Endothelial cell of hepatic sinusoid (primary cell): ENCODE results near the gene RTN4IP1.
"Not testable (repeated sequence)": the region's sequence is repeated elsewhere in the genome, so short reads cannot be mapped to it uniquely, and the experiment has no call there.

Experiments used
- in situ Hi-C: cut with HindIII; loops from 2 replicates; pipeline ENCODE4 v1.10.0; 2017; ENCODE audit warnings: low sequenced_read_pairs

RTN4IP1 gene

DNA sequence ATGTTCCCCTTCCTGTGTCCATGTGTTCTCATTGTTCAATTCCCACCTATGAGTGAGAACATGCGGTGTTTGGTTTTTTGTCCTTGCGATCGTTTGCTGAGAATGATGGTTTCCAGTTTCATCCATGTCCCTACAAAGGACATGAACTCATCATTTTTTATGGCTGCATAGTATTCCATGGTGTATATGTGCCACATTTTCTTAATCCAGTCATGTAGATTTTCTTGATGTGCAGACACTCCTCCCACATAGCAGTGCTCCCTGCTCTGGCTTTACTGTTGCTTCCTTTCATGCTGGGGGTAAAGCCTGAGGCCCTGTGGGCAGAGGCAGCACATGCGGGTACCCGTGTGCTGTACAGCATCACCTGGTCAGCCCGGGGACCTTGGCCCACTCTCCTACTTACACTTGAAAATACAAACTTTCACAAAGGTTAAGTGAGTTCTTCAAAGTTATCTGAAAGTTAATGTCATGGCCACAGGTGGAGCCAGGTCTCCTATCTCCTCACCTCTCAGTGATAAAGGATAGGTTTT is 80.3 kb downstream of the RTN4IP1 start:
- in situ Hi-C loops: not testable (repeated sequence)

- in situ Hi-C loops: no loop called here
Measured at GRCh38 chr6:106547601-106548453, 81.5 kb downstream of the RTN4IP1 start.

GRCh38 chr6:106546691-106547414 is 82.4 kb downstream of the RTN4IP1 start:
- in situ Hi-C loops: no loop called here

GRCh38 chr6:106546261-106546690 is 83.0 kb downstream of the RTN4IP1 start:
- in situ Hi-C loops: no loop called here

- in situ Hi-C loops: no loop called here
Measured at GRCh38 chr6:106540907-106541306, 88.4 kb downstream of the RTN4IP1 start.

- in situ Hi-C loops: no loop called here
Measured at GRCh38 chr6:106540432-106540831, 88.9 kb downstream of the RTN4IP1 start.

- in situ Hi-C loops: no loop called here
Measured at GRCh38 chr6:106539936-106540335, 89.4 kb downstream of the RTN4IP1 start.

DNA sequence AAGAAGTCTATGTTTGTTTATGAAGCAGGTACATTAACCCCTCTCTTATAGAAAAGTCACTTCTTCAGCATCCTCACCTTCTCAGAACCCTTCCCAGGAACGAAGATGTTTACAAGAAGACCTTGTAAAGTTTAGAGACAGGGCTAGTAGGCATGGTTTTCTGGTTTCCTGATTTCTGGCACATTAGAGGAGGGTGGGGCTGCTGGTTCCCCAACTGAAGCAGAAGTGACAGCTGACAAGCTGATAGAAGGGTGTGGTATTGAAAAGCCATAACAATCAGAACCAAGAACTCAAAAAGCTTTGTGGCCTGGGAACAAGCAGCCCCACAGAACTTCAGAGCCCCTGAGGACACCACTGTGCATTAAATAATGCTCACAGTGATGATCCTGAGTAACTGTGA is 91.2 kb downstream of the RTN4IP1 start:
- in situ Hi-C loops: no loop called here

- in situ Hi-C loops: no loop called here
Measured at GRCh38 chr6:106537662-106538061, 91.6 kb downstream of the RTN4IP1 start.

- in situ Hi-C loops: no loop called here
Measured at GRCh38 chr6:106536851-106537250, 92.4 kb downstream of the RTN4IP1 start.

DNA sequence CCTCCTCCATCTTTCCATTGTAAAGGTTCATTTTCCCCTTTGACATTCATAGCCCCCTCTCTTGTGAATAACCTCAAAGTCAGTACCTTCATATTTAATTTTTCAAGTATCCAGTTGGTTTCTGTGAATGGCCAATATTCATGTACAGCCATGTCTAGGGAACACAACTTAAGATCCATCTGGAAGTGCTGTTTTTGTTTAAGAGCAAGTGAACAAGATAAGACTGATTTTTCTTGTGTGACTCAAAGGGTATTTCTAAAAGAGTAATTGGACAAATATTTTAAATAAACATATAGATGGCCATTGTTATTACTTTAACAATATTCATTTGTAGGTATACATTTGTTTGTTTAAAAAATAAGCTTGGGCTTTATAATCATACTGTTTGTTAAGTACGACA is 92.9 kb downstream of the RTN4IP1 start:
- in situ Hi-C loops: no loop called here

- in situ Hi-C loops: no loop called here
Measured at GRCh38 chr6:106535012-106535411, 94.3 kb downstream of the RTN4IP1 start.

- in situ Hi-C loops: no loop called here
Measured at GRCh38 chr6:106534564-106534982, 94.7 kb downstream of the RTN4IP1 start.

DNA sequence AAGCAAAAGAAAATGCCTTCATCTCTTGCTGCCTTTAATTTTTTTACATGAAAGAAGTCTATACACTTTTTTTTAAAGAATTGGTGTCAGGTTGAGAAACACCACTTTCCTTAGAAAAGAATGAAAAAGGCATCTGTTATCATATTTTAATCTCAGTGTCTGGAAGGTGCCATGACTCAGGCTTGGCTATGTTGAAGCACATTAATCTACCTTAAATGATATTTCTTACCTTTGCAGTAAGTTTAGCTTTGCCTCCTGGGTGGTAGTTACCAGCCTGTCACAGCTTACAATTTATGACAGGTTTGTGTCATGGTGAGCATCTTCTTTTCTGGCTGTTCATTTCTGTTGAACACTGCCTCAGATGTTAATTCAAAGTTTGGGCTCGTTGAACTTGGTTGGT is 95.3 kb downstream of the RTN4IP1 start:
- in situ Hi-C loops: no loop called here

GRCh38 chr6:106533054-106533453 is 96.2 kb downstream of the RTN4IP1 start:
- in situ Hi-C loops: no loop called here

DNA sequence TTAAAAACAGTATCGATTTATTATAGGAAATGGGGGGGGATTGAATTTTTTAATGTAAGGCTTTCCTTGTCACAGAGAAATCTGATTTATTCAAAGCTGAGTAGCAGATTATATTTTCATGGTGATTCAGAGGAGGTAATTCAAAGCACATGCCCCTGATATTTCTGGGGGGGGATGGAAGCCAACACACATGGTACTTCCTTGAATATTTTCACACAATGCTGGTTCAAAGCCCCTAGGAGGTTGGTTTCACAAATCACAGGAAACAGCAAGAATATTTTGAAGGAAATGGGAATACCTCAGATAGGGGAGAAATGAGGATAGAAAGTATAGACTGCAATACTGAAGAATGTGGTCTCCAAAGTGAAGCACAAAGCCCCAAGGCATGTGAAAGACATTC is 98.8 kb downstream of the RTN4IP1 start:
- in situ Hi-C loops: no loop called here

- in situ Hi-C loops: no loop called here
Measured at GRCh38 chr6:106530026-106530425, 99.3 kb downstream of the RTN4IP1 start.

DNA sequence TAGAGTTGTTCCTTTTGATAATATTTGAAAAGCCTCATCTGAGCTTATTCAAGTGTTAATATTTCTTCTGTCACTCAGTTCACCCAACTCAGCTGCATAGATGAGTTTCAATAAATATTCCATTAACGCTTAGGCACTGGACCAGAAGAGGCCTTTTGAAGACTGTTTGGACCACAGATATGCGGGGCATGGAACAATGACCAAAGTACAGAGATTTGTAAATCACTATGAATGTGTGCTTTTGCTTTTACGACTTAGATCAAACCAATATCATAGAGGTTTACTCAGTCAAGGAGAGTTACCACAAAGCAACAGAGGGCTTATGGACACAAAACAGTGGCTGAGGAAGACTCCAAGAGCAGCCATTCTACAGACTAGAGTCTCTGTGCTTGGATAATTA is 99.9 kb downstream of the RTN4IP1 start:
- in situ Hi-C loops: no loop called here

DNA sequence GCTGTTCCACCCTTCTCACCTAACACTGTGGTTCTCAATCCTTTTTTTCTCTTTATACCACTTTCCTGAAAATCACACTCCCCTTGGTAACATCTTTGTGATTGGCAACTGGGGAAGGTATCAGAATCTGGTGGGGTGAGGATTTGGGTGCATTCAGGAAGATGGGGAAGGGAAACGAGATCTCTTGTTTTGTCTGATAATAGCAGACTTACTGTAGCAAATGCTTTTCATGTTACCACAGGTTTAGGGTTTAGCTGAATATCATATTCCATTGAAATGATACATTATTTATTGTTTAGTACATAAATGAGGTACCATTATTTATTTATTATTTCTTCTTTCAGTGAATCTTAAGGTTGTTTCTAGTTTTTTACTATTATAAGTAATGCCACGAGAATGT is 100.8 kb downstream of the RTN4IP1 start:
- in situ Hi-C loops: no loop called here

DNA sequence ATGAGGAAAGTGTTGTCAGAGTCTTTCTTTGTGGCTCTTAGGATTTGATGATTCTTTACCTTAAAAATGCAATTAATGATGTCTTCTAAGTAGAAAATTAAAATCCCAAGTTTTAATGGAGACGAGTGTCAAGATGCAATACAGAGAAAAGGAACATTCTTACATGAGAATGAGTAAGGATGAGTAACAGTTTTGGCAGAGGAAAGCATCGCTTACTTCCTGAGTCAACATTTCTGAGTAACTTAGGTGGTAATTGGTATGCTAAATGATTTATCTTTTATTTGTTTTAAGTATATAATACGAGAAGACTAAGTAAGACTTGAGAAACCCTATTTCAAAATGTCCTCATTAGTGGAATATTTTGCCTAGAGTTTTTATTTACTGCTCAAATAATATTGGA is 101.3 kb downstream of the RTN4IP1 start:
- in situ Hi-C loops: no loop called here

GRCh38 chr6:106527117-106527516 is 102.2 kb downstream of the RTN4IP1 start:
- in situ Hi-C loops: no loop called here

DNA sequence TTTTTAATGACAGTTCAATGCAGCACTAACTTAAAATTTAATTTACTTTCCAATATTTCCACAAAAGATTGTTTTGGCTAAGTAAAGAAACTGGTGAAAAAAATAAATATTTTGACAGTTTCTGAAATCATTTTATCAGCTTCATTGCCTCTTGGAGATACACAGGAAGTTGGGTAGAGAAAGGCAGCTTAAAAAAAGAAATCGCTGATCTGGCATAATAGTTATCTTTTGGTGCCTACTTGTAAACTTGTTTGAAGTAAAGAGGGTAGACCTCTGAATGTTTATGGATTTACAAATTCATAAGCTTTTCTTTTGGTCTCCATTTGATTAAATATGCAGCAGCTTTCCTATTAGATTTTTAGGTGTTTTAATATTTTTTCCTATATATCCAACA is 103.4 kb downstream of the RTN4IP1 start:
- in situ Hi-C loops: no loop called here
